ENCODE data around the gene NNAT. TPM values are rescaled to one million over a fixed set of nuclear protein-coding genes. Genes with fewer than 3 reads are reported as not detected.

Gene NNAT
- total RNA-seq = not detected in 2 replicates

GRCh38 chr20:37521061-37521771, at the start of gene NNAT:
Gene NNAT (plus strand): TSS chr20:37521250. CDS start chr20:37521332, 82 bp downstream.

GRCh38 chr20:37527638-37528445, 6.8 kb downstream of the NNAT start, which contains the start of gene BLCAP:
Gene BLCAP (minus strand): TSS chr20:37527876. CDS start chr20:37519174, 8,702 bp downstream.

Other genes starting within 250 kb of the NNAT start
- gene MANBAL, start 231.6 kb upstream of the NNAT start, total RNA-seq = 12.2 and 14.7 TPM in 2 replicates
- 17.0 and 26.9 TPM in 2 replicates for gene SRC, start 175.1 kb upstream of the NNAT start, total RNA-seq
- gene BLCAP, start 6.6 kb downstream of the NNAT start, total RNA-seq = 49.0 and 57.0 TPM in 2 replicates
- 28.9 and 35.9 TPM in 2 replicates for gene CTNNBL1, start 172.8 kb downstream of the NNAT start, total RNA-seq

All from thoracic aorta endothelial cell (primary cell).